GM12865 (cell line): Measurements from ENCODE around the gene SLC18A2.
"Not testable (repeated sequence)": the region's sequence is repeated elsewhere in the genome, so short reads cannot be mapped to it uniquely, and the experiment has no call there.

Experiments
- DNase-seq: peaks from one replicate; pipeline ENCODE4 v3.0.0; 2010; ENCODE audit warnings: low read depth
- H3K4me3 ChIP-seq: 2 replicates; pipeline ENCODE4 v1.5.1; 2011; ENCODE audit warnings: mild to moderate bottlenecking, low read depth, low read length, control low read depth
- CTCF ChIP-seq: IDR thresholded peaks from 2 replicates; pipeline ENCODE4 v1.5.1; 2011; ENCODE audit warnings: low read length, control low read depth, low read depth, inconsistent platforms; ENCODE audit not compliant: insufficient read depth; ENCODE audit errors: missing control alignments

The SLC18A2 gene

DNA sequence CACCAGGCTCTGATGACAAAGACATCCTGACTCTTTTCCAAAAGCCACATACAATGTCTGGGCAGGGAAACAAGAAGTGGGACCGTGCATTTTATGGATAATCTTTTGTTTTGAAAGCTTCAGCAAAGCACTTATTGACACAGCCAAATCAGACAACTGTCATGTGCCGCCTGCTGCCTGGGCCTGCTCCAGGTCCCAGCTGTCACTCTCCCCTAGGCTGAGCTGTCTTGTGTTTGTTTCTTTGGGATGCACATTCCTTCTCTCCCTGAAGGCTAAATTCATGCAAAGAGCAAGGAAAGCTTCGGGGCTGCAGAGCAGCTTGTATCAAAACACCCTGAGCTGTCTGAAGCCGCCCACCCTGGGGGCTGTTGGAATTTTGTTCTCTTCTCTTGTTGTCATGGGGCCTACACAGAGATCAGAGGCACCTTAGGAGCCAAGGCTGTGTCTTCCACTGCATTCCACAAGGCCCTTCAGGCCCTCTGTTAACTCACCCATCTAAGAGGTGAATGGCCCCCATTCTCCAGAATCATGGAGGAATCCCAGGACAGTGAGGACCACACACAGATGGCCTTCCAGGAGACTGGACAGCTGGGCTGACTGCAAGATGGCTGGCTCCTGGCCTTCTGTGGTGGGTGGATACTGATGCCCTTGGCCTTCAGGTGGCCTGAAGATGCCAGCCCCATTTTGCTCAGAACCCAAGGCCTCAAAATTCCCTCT is 17.8 kb upstream of the SLC18A2 start:
- TF ChIP-seq CTCF, result no peak
- H3K4me3 ChIP-seq, result no peak overlapping the region
- no peak for DNase-seq

- no peak for TF ChIP-seq CTCF
- no peak overlapping the region for H3K4me3 ChIP-seq
- DNase-seq, result no peak
Observed at GRCh38 chr10:117223693-117224430, 17.1 kb upstream of the SLC18A2 start.

DNA sequence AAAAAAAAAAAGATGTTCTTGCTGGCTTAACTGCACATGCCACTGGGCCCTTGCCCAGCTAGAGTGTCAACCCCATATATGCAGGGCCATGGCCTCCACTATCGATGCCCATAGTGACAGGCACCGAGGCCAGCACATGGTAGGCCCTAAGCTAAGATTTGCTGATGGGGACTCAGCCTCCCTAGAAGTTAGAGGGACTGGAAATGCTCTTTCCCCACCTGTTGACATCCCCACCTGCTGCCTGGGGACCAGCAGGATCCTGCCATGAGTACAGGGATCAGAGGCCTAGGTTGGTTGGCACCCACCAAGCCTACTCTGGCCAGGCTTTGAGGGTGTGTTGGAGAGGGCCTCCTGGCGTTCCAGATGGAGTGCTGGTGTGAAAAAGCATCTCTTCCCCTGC is 16.0 kb upstream of the SLC18A2 start:
- no peak for DNase-seq
- H3K4me3 ChIP-seq, result no peak overlapping the region
- no peak for TF ChIP-seq CTCF

DNA sequence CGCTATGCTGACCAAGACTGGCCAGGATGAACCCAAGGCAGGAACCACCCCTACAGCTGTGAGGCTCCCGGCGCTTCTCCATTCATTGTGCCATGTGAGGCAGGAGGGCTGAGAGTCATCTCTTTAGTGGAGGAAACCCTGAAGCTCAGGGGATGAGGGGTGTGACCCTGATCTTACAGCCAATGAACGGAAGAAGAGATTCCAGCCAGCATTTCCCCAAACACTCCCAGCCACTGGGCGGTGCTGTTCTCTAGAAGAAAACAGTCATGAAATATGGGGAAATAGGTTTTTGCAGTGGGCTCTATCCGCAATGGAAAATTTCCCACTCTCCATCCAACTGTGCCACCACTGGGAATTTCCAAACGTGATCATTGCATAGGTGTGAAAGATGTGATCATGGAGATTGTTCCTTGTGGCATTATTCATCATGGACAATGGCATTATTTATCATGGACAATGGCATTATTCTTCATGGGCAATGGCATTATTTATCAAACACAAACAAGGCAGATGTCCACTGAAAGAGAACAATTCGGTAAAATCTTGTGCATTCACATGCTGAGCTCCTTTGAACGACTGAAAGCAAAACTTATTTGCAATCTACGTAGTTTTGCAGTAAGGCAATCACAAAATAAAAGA is 14.0 kb upstream of the SLC18A2 start:
- peak; percentile 28 for DNase-seq
- peak; percentile 57 for TF ChIP-seq CTCF
- H3K4me3 ChIP-seq, result no peak overlapping the region

DNA sequence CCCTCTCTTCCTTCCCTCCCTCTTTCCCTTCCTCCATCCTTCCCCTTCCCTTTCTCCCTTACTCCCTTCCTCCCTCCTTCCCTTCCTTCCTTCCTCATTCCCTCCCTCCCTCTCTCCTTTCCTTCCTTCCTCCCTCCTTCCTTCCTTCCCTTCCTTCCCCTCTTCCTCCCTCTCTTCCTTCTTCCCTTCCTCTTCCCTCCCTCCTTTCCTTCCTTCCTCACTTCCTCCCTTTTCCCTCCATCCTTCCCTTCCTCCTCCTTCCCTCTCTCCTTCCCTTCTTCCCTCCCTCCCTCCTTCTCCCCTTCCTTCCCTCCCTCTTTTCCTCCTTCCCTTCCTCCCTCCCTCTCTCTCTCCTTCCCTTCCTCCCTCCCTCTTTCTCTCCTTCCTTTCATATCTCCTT is 12.7 kb upstream of the SLC18A2 start:
- no peak for DNase-seq
- no peak overlapping the region for H3K4me3 ChIP-seq
- no peak for TF ChIP-seq CTCF

DNA sequence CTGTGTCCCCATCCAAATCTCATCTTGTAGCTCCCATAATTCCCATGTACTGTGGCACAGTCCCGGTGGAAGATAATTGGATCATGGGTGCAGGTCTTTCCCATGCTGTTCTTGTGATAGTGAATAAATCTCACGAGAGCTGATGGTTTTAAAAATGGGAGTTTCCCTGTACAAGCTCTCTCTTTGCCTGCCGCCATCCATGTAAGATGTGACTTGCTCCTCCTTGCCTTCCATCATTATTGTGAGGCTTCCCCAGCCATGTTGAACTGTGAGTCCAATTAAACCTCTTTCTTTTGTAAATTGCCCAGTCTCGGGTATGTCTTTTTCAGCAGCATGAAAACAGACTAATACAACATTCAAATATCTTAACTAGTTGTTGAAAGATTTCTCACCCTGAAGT is 10.8 kb upstream of the SLC18A2 start:
- H3K4me3 ChIP-seq, DNase-seq: not testable (repeated sequence)

DNA sequence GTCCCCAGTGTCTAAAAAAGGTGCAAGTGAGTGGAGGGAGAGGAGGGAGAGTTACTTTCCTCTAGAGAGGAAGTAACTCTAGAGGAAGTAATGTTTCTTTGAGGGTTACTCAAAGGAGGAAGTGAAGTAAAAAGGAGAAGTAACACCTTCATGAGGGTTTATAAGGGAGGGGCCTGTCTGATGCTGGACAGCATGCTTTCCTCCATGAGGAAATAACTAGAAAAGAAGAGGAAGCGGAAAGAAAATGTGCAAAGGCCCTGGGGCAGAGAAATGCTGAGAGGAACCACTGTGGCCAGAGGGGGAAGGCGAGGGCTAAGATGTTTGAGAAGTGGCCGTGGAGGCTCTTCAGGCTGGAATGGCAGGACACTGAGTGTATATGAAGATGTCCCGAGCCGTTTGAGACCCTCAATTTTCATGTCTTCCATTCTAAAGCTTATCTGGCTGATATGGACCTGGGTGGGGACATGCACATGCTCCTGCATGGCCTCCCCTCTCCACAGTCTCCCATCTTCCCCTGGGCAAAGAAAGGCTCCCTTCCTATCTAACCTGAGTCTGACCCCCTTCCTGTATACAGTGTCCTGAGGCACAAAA is 3.4 kb upstream of the SLC18A2 start:
- no peak for DNase-seq
- H3K4me3 ChIP-seq, result no peak overlapping the region
- no peak for TF ChIP-seq CTCF
